Suprapubic skin (tissue), 4 donors: ENCODE data around the gene MAST4.

Experiments used
- EP300 ChIP-seq: sonication (generic); formaldehyde crosslinking; IDR thresholded peaks from one replicate; pipeline ENCODE4 v1.6.1; 2017; ENCODE audit warnings: antibody characterized with exemption
- POLR2A ChIP-seq, 2 donors: fragments of 450-650 bp; IDR thresholded peaks; one replicate each; pipeline ENCODE4 v1.6.1; 2017; ENCODE audit warnings: antibody characterized with exemption in 2 of 2, mild to moderate bottlenecking in 2 of 2, moderate library complexity in 2 of 2
- POLR2AphosphoS5 ChIP-seq, 3 donors: sonication (generic); formaldehyde crosslinking; IDR thresholded peaks; one replicate each; pipeline ENCODE4 v1.6.1; 2017; ENCODE audit warnings: antibody characterized with exemption in 3 of 3
- TF ChIP-seq, protein P1 (sequence below), 2 donors: fragments of 200-600 bp in 1 of 2; fragments of 450-650 bp in 1 of 2; sonication (generic) in 1 of 2; IDR thresholded peaks; one replicate each; pipeline ENCODE4 v1.5.1; 2016 to 2019; ENCODE audit warnings: antibody characterized with exemption in 2 of 2, mild to moderate bottlenecking in 1 of 2, moderate library complexity in 1 of 2

DNA sequence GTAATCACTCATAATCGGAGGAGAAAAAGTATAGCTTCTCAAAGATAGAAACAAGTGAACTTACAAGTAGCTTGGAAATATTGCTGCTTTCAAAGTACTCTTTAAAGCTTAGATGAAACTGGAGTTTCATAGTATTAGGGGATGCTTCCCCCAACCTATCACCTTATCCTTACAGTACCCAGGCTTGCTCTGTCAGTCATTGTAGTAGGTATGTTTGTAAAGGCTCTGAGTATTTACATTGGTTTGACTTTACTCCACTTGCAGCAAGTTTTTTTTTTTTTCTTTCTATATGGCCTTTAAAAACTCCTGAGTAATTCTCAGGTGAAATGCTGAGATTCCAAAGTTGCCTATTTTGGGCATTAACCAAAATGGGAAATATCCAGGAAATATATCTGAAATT is 515.6 kb downstream of the MAST4 start:
- TF ChIP-seq, protein P1, sequence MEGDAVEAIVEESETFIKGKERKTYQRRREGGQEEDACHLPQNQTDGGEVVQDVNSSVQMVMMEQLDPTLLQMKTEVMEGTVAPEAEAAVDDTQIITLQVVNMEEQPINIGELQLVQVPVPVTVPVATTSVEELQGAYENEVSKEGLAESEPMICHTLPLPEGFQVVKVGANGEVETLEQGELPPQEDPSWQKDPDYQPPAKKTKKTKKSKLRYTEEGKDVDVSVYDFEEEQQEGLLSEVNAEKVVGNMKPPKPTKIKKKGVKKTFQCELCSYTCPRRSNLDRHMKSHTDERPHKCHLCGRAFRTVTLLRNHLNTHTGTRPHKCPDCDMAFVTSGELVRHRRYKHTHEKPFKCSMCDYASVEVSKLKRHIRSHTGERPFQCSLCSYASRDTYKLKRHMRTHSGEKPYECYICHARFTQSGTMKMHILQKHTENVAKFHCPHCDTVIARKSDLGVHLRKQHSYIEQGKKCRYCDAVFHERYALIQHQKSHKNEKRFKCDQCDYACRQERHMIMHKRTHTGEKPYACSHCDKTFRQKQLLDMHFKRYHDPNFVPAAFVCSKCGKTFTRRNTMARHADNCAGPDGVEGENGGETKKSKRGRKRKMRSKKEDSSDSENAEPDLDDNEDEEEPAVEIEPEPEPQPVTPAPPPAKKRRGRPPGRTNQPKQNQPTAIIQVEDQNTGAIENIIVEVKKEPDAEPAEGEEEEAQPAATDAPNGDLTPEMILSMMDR (IDR thresholded peaks at IDR 0.05): no peak
- no peak for TF ChIP-seq EP300
- no peak for TF ChIP-seq POLR2A (IDR thresholded peaks at IDR 0.05)
- no peak for TF ChIP-seq POLR2AphosphoS5 (IDR thresholded peaks at IDR 0.05)
